Raji (cell line): Measurements from ENCODE around the gene CCSER2.

Experiments used
- POLR2A ChIP-seq: IDR thresholded peaks from 2 replicates; pipeline ENCODE4 v1.6.1; 2011; ENCODE audit warnings: low read depth, low read length, control low read depth; ENCODE audit not compliant: insufficient read depth

The CCSER2 gene

DNA sequence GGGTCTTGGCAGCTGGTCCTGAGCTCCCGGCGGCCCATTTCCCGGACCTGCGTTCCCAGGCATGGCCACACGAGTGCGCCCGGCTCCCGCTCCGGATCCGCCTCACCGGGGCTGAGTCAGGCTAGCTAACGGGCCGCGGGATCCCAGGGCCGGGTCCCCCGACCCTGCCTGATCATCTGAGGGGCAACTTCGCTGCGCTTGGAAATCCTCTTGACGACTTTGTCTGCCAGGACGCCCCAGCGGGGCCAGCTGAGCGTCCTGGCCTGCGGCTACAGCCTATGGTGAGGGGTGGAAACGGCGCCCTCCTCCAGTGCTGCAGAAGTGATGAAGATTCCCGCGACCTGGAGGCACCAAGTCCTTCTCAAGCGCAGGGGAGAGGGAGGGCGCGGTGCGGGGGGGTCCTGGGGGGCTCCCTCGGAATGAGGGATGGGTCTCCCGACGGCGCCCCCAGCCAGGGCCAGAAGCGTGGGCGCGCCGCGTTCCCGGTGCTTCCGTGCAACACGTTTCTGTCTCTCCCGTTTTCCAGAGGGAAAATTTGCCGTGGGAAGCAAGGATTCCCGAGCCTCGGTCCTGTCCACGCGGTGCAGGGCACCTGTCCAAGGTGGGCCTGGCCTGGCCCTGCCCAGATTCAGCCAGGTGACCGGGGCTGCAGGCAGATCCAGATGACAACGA is 212.4 kb downstream of the CCSER2 start:
- TF ChIP-seq POLR2A, result no peak

DNA sequence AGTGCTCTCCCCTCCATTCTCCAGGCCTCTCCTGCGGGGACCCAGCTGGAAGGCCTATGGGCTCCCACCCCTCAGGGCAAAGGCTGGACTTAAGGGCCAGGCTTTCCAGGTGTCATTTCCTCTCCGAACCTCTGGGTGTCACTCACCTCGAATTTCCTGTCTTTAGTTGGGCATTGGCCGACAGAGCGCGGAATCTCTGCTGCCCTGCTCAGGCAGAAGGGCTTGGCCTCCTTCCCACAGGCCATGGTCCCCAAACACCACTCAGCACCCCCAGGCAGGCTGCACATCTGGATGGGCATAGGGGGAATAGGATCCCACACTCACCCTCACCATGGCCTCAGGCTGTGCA is 212.9 kb downstream of the CCSER2 start:
- no peak for TF ChIP-seq POLR2A

DNA sequence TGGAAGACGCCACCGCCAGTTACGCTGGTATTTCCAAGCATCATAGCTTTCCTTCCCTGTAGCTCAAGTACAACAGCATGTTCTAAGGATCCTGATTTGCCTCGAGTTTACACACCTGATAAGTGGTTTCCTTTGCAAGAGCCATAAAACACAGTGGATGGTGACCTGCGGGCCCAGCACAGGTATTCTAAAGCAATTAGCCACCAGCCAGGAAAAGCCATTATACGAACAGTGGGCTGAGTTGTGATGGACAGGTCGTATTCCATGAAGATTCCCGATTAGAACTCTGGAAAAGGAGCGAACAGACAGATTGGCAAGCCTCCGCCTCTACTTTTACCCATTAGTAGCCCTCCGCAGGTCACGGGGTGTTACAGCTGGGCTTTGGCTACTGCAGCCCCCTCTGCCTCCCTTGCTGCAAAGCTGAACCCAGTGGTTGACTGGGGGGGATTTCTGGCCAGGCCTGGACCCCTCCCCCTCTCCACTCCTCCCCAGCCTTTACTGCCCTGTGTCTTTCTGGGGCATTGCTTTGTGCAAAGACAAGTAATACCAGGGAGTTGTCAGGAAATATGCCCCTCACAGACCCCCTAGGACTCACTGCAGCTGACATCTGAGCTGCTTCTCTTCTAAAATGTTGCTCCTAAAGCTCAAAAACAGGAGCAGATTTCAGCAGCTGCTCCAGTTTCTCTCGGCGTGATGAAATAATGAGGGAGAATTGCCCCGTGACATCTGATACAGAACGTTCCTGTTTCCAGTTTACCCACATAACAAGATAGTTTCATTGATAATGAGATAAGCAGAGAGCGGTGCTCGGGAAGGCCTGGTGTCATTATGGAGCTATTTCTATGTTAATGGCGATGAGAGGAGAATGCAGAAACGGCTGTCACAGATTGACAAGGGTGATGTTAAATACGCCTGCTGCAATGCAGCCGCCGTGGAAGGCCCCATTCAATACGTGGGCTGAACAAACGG is 214.4 kb downstream of the CCSER2 start:
- TF ChIP-seq POLR2A, result no peak

DNA sequence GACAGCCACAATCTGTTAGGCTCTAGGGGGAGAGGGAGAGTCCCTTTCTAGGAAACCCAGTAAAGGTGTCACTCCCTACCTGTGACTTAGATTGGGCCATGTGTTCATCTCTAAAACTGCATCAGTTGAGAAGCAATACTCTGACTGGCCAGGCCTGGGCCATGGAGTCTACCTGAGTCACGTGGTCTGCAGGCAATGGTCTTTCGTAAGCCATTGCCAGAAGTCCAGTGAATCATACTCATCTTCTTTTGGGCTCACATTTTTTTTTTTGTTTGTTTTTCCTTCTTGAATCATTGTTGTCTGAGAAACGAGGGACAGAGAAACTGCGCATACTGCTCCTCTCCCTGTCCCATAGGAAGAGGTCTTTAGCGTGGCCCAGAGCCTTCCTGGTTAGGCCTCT is 215.6 kb downstream of the CCSER2 start:
- TF ChIP-seq POLR2A, result no peak

DNA sequence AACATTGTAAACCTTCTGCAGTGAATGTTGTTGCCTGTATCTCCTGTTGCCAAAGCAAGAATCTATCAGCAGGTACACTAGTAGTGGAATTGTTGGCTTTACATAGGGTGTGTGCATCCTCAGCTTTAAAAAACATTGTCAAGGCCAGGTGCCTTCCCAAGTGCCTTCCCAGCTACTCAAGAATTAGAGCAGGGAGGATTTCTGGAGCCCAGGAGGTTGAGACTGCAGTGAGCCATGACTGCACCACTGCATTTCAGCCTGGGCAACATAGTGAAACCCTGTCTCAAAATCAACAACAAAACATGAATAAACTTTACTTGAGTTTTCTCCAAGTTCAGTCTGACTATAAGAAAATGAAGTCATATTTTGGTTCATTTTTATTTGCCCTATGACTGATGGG is 217.3 kb downstream of the CCSER2 start:
- TF ChIP-seq POLR2A, result no peak

DNA sequence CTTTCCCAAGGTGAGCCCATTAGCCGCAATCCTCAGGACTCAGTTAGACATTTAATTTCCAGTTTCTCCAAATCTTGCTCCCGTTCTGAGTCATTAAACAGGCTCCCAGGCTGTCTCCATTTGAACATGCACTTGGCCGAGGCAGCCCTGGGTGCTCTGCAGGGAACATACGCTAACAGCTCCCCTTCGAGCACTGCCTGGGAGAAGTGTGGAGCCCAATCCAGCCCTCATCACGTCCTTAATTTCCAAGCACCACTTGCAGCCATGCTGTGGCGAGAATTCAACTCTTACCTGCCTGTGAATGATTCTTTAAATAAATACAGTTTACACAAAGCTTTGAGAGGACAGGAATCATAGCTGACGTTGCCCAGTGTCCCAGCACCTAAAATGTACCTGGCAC is 218.2 kb downstream of the CCSER2 start:
- TF ChIP-seq POLR2A, result no peak

DNA sequence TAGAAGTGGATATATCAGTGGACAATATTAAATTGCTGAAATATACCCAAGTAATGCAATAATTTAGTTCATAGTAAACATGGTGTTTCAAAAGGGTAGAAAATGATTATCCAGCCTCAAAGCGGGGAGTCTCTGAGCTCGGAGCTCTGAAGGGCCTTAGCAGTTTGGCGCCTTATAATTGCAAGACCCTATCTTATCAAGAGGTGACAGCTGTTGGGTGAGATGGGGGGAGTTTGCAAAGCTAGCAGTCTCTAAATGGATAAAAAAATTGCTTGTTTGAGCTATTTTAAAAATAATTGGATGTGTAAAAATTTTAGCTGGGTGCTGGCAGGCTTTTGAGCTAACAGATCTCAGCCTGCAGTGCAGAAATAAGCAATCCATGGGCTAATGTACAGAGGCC is 219.2 kb downstream of the CCSER2 start:
- no peak for TF ChIP-seq POLR2A

DNA sequence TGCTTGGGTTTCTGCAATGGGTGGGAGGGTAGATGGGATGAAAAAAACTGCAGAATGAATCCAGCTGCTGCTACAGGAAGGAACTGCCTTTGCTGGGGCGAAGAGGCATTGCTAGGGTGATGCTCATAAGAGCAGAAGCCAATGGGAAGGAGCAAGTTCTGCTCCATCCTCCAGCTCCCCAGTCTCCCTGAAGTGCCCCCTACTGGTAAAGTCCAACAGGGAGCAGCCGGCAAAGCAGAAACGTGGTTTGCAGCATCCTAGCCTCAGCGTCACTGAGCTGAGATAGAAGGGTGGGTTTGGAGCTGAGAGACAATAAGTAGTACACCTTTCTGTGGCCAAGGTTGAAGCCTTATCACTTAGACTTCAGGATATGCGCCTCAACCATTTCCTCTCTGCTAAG is 220.5 kb downstream of the CCSER2 start:
- TF ChIP-seq POLR2A, result no peak

DNA sequence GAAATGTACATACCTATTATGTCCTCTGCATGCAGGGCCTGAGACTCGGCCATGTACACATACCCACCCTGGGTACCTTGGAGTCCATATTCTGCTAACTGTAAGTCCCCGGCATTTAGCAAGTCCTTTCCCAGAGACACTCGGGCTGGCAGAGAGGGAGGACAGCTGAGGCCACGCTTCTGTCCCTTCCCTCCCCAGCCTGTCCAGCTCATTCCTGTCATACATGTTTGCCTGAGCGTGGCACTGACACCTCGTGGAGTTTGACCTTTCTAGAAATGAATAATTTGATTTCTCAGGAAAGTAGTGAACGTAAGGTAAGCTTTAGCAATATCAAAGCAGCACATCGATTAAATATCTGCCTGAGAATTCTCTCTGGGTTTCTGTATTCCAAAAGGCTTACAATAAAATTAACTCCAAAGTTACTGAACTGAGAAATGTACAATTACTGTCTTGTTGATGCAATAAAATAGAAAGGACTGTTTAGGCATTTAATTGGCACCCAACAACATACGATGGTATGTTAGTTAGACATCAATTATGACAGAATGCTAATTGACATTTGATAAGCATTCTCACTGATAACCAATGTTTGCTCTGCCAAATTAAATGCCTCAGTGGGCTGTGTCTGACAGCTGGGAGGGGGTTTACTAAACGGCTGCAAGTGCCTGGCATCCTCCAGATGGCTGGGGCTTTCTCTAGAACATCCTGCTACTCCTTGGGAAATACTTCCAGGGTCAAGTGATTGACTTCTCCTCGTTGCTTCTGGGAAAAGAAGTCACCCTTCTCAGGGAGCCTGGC is 221.2 kb downstream of the CCSER2 start:
- TF ChIP-seq POLR2A, result no peak

DNA sequence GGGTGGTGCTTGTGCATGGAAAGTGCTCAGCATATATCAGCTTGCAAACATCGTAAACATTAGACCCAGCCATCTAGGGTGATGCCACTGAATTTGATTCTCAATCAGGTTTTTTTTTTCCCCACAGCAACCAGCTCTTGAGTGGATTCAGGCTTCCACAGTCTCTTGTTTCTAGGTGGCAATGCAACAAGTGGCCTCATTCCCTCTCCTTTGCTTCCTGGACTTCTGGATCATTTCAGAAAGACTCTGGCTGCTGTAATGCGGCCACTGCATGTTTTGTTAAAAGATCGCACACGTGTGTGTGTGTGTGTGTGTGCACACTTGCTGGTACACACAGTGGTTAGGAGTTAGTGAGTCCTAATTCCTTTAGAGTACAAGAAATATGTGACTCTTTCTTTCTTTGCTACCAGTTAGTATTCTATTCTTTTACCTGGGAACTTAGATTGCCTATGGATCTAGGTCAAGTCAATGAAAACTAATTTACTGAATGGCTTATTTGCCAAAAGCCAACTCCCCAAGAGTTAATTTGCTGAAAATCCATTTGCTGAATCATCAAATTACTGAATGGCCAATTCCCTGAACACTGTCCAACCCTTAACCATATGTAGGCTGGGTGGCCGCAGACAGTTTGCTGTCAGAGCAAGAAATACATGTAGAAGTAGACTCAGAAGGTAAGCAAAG is 222.5 kb downstream of the CCSER2 start:
- no peak for TF ChIP-seq POLR2A

DNA sequence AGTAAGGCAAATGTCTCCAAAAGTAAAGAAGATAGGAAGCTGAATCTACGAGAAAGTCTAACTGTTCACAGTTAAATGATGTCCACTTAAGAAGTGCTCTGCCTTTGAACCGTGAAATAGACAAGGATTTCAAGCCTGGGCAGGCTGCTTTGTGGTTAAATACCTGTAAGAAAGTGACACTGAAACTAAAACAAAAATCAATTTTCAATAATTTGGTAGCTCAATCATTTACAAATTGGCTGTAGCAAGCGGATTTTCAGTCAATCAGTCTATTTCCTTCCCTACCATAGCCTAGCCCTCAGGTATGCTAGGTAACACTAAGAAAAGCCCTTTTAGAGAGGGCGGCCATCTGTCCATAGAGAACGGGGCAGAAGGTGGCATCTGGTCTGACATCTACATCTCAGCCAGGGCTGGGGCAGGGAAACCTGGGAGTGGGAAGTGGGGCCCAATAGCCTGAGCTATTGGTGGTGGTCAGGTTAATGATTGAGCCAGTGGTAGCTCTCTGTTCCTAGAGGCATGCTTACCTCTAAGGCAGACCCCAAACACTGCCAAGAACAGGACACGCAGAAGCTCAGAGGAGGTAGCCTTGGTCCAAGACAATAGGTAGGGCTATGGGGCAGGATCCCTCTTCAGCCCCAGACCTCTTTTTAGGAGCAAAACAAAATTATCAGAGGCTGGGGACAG is 223.2 kb downstream of the CCSER2 start:
- TF ChIP-seq POLR2A, result no peak

DNA sequence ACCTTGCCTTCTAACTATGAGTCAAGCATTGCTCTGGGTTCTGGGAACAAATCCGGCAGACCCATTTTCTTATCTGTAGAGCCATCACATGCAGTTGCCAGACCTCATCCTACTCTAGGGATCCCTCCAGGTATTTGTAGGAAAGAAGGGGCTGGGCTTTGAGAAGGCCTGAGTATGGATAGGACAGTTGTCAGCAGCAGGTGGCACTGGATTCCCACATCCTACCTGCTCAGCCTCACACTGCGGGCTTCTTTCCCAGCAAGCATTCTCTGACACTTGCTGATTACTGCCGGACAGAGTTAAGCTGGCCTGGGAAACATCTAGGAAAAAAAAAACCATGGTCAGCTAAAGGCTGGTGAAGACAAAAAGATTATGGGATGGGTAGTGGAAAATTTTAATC is 224.1 kb downstream of the CCSER2 start:
- TF ChIP-seq POLR2A, result no peak

DNA sequence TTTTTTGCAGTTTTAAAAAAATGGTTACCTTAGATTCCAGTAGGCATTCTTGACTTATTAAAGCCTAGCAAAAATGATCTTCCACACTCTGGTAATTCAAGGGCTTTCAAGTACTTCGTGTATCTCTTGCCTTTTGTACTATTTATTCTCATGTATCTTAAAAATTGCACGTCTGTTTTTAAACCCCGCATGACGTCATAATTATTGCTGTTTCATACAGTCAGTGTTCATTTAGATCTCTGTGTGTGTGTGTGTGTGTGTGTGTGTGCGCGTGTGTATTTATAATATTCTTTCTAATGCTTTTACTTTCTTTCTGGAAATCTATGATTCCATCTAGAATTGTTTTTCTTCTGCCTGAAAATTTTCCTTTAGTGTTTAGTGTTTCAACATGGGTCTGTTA is 234.2 kb downstream of the CCSER2 start:
- no peak for TF ChIP-seq POLR2A

DNA sequence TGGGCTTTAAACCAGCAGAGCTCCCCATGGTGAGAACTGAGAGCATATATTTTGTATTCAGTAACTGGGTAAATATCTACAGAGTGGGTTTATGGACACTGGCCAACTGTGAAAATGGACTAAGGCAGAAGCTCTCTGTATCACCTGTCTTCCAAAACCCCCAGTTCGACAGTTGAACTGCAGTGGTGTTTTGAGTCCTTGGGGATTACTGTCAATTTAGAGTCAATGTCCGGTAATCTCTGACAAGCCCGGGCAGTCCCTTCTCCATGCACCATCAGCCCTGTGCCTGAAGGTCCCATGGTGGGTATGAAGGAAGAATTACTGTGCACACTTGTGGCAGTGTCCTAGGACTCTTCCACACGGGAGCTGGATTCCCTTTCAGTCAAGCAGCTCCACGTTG is 235.0 kb downstream of the CCSER2 start:
- no peak for TF ChIP-seq POLR2A

DNA sequence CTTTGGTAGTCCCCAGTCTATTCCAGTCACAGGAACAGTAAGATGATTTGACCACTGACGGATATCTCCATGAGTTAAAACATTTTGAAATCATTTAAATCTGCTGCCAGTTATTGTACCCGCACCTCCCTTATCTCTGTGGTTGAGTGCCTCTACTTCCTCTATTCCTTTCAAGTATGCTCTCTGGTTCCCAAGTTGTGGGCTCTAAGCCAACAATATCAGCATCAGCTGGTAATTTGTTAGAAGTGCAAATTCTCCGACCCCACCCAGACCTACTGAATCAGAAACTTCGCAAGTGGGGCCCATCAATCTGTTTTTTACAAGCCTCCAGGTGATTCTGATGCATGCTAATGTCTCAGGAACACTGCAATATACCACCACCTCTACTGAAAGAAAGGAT is 235.5 kb downstream of the CCSER2 start:
- TF ChIP-seq POLR2A, result no peak
